GM23338 (cell line): Measurements from ENCODE around the gene HIVEP2. TPM values are rescaled to one million over a fixed set of nuclear protein-coding genes. Genes with fewer than 3 reads are reported as not detected.
A peak's percentile ranks its signal among the peaks of the same experiment; 100 is the strongest.

ENCODE experiments used
- ATAC-seq: fragments of 200-7000 bp; cut with Tn5 transposase; 3 replicates; pipeline ENCODE4 v1.9.1; 2020
- DNase-seq: peaks from one replicate; pipeline ENCODE4 v3.0.0-alpha.2; 2015; ENCODE audit warnings: low spot score
- H2AFZ ChIP-seq: fragments of 200-600 bp; sonication (generic); 2 replicates; pipeline ENCODE4 v1.8.0; 2016; ENCODE audit warnings: antibody characterized with exemption, mild to moderate bottlenecking, moderate library complexity
- H3F3A ChIP-seq: fragments of 200-600 bp; sonication (generic); replicated peaks from 2 replicates; pipeline ENCODE4 v1.8.0; 2017; ENCODE audit warnings: antibody characterized with exemption, mixed run types, low read depth
- H3K27ac ChIP-seq: fragments of 200-600 bp; sonication (generic); 2 replicates; pipeline ENCODE4 v1.6.1; 2016; ENCODE audit warnings: low read depth
- H3K27me3 ChIP-seq: fragments of 200-600 bp; sonication (generic); 2 replicates; pipeline ENCODE4 v1.8.0; 2016; ENCODE audit warnings: mild to moderate bottlenecking, mixed run types, moderate library complexity; ENCODE audit not compliant: insufficient read depth
- H3K36me3 ChIP-seq: fragments of 200-600 bp; sonication (generic); 2 replicates; pipeline ENCODE4 v1.8.0; 2016; ENCODE audit warnings: mild to moderate bottlenecking; ENCODE audit not compliant: insufficient read depth
- H3K4me1 ChIP-seq: fragments of 200-600 bp; sonication (generic); 2 replicates; pipeline ENCODE4 v1.8.0; 2016; ENCODE audit warnings: mild to moderate bottlenecking, moderate library complexity; ENCODE audit not compliant: insufficient read depth
- H3K4me2 ChIP-seq: fragments of 200-600 bp; sonication (generic); 2 replicates; pipeline ENCODE4 v1.7.1; 2017; ENCODE audit warnings: mixed run types
- H3K4me3 ChIP-seq: fragments of 200-600 bp; sonication (generic); 2 replicates; pipeline ENCODE4 v1.6.1; 2016; ENCODE audit warnings: mixed run types
- H3K79me2 ChIP-seq: fragments of 200-600 bp; sonication (generic); replicated peaks from 2 replicates; pipeline ENCODE4 v1.8.0; 2017; ENCODE audit warnings: mild to moderate bottlenecking; ENCODE audit not compliant: insufficient read depth
- H3K9me2 ChIP-seq: fragments of 200-600 bp; sonication (generic); 2 replicates; pipeline ENCODE4 v1.8.0; 2017; ENCODE audit not compliant: insufficient read depth
- H4K20me1 ChIP-seq: fragments of 200-600 bp; sonication (generic); replicated peaks from 2 replicates; pipeline ENCODE4 v1.8.0; 2017; ENCODE audit warnings: mild to moderate bottlenecking; ENCODE audit not compliant: insufficient read depth
- H3K27ac Mint-ChIP-seq: 2 replicates; pipeline ENCODE4 v1.8.0; 2020; ENCODE audit warnings: inconsistent platforms, mild to moderate bottlenecking, moderate library complexity, mixed read lengths
- H3K27me3 Mint-ChIP-seq: 3 replicates; pipeline ENCODE4 v1.8.0; 2022; ENCODE audit warnings: low read depth, mild to moderate bottlenecking, moderate library complexity, mixed read lengths, inconsistent platforms; ENCODE audit not compliant: insufficient read depth, poor library complexity
- H3K36me3 Mint-ChIP-seq: 3 replicates; pipeline ENCODE4 v1.8.0; 2021; ENCODE audit warnings: low read depth, mild to moderate bottlenecking, inconsistent platforms, moderate library complexity, mixed read lengths
- H3K4me1 Mint-ChIP-seq: 3 replicates; pipeline ENCODE4 v1.8.0; 2020; ENCODE audit warnings: mild to moderate bottlenecking, inconsistent platforms, mixed read lengths
- H3K4me3 Mint-ChIP-seq: 3 replicates; pipeline ENCODE4 v1.8.0; 2021; ENCODE audit warnings: moderate library complexity, mild to moderate bottlenecking, inconsistent platforms, mixed read lengths
- H3K9me3 Mint-ChIP-seq: 3 replicates; pipeline ENCODE4 v1.8.0; 2020; ENCODE audit warnings: moderate library complexity, mild to moderate bottlenecking, inconsistent platforms, mixed read lengths
- CREB1 ChIP-seq: fragments of 250-450 bp; sonication (Bioruptor Pico); IDR thresholded peaks from 2 replicates; pipeline ENCODE4 v1.5.0; 2020; ENCODE audit warnings: low read depth, mild to moderate bottlenecking, moderate library complexity
- EZH2 ChIP-seq: fragments of 200-600 bp; sonication (generic); IDR thresholded peaks from one replicate; pipeline ENCODE4 v1.8.0; 2017; ENCODE audit warnings: antibody characterized with exemption, mild to moderate bottlenecking, low read depth; ENCODE audit not compliant: unreplicated experiment
- EZH2phosphoT487 ChIP-seq: fragments of 200-600 bp; sonication (generic); IDR thresholded peaks from one replicate; pipeline ENCODE4 v1.8.1; 2018; ENCODE audit warnings: antibody characterized with exemption; ENCODE audit not compliant: unreplicated experiment
- NANOG ChIP-seq: IDR thresholded peaks from 2 replicates; pipeline ENCODE4 v1.6.1; 2016; ENCODE audit warnings: antibody characterized with exemption, borderline replicate concordance
- POLR2AphosphoS5 ChIP-seq: IDR thresholded peaks from 2 replicates; pipeline ENCODE4 v1.6.1; 2016; ENCODE audit warnings: antibody characterized with exemption, low read depth
- STAT1 ChIP-seq: IDR thresholded peaks from one replicate; pipeline ENCODE4 v1.6.1; 2016; ENCODE audit warnings: antibody characterized with exemption; ENCODE audit not compliant: unreplicated experiment
- ZNF114 ChIP-seq: fragments of 250-450 bp; sonication (Bioruptor Pico); IDR thresholded peaks from 2 replicates; pipeline ENCODE4 v1.5.0; 2020; ENCODE audit warnings: mild to moderate bottlenecking, moderate library complexity
- ZNF331 ChIP-seq: fragments of 250-450 bp; sonication (Bioruptor Pico); IDR thresholded peaks from 2 replicates; pipeline ENCODE4 v1.5.0; 2020; ENCODE audit warnings: low read depth, mild to moderate bottlenecking, moderate library complexity
- polyA plus RNA-seq: library from polyadenylated mRNA; unstranded; fragments of >200 nt; fragmentation: Nextera tagmentation; extraction: Ambion mirVana; gene quantifications from 2 replicates; pipeline ENCODE4 v1.2.1, GENCODE V29; 2016
- total RNA-seq: library from RNA; depleted of rRNA; stranded (reverse); fragments of >200 nt; shearing (Covaris generic); gene quantifications from 2 replicates; pipeline ENCODE4 v1.2.3, GENCODE V29; 2014
- TF ChIP-seq, protein P1 (sequence below): fragments of 250-450 bp; sonication (Bioruptor Pico); IDR thresholded peaks from 2 replicates; pipeline ENCODE4 v1.5.0; 2020; ENCODE audit warnings: mild to moderate bottlenecking, moderate library complexity
- TF ChIP-seq, protein P2 (sequence below), 2 experiments: fragments of 200-600 bp in 1 of 2; sonication (generic) in 1 of 2; conservative IDR thresholded peaks; 2 replicates each; pipeline versions ENCODE4 v1.5.1 to v1.6.1; 2016 to 2017; ENCODE audit warnings: antibody characterized with exemption in 2 of 2, low read depth in 2 of 2, mild to moderate bottlenecking in 2 of 2, moderate library complexity in 1 of 2
- TF ChIP-seq, protein P3 (sequence below): IDR thresholded peaks from 2 replicates; pipeline ENCODE4 v1.6.1; 2016; ENCODE audit warnings: antibody characterized with exemption
- TF ChIP-seq, protein P4 (sequence below): IDR thresholded peaks from one replicate; pipeline ENCODE4 v1.6.1; 2018; ENCODE audit warnings: antibody characterized with exemption; ENCODE audit not compliant: unreplicated experiment

Gene HIVEP2
- total and polyA plus RNA-seq, 2 experiments from 2014 or later, result 1.5 to 7.4 TPM

DNA sequence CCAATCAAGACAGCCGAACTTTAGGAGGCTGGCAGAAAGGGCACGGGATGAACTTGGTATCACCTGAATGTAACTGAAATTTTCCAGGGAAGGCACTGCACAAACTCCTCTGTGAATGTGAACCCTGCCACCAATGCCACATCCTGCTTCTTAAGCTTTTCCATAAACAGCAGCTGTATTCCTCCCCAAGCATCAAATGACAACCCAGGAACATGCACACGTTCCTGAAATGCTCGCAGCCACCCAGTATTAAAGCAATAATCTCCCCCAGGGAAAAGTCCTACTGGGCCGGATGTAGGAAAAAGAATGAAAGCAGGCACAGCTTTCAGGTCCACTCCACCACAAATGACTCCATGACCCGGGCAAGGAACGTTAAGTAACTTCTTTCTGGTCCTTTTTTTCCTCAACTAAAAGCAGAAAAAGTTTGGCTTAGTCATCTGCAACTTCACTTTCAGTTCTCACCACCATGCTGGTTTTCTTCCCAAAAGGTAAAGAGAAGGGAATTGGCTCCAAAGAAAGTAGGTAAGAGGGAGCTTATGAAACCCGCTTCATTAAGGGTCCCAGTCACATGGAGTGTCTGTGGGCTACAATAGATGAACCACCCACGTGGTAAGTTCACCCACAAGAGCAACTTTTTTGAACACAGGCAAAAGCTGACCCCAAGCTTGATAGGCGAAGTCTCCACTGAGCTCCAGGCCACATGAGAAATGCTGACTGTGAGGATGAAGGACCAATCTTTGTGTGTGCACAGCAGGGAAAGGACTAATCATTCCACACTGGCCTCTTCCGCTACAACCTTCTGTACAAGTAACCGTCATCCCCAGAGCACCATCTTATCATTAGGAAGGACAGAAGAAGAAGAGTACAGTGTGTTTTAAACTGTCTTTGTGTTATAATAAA, 90.1 kb downstream of the HIVEP2 start:
- H4K20me1 ChIP-seq, result no peaks in the 10 kb centered on the region
- H3K4me3 Mint-ChIP-seq, result no peak overlapping the region
- H3K4me2 ChIP-seq, result peak overlapping the region; percentile 23; the same call in 1 of the 2 replicates
- H3K9me3 Mint-ChIP-seq, result peaks cover 3% of the 10 kb centered on the region; the same call in 1 of the 3 replicates
- ATAC-seq (no peak), DNase-seq (no peak)
- no peaks in the 10 kb centered on the region for H3K79me2 ChIP-seq
- no peak overlapping the region for H2AFZ ChIP-seq
- no peaks in the 10 kb centered on the region for H3K27me3 ChIP-seq
- H3K9me2 ChIP-seq, result peaks cover 5% of the 10 kb centered on the region
- no peak overlapping the region for H3K27ac ChIP-seq
- no peaks in the 10 kb centered on the region for H3F3A ChIP-seq
- H3K27me3 Mint-ChIP-seq, result no peaks in the 10 kb centered on the region
- peaks cover 7% of the 10 kb centered on the region; the same call in 2 of the 3 replicates for H3K36me3 Mint-ChIP-seq
- TF ChIP-seq EZH2, result no peak
- TF ChIP-seq, protein P1, sequence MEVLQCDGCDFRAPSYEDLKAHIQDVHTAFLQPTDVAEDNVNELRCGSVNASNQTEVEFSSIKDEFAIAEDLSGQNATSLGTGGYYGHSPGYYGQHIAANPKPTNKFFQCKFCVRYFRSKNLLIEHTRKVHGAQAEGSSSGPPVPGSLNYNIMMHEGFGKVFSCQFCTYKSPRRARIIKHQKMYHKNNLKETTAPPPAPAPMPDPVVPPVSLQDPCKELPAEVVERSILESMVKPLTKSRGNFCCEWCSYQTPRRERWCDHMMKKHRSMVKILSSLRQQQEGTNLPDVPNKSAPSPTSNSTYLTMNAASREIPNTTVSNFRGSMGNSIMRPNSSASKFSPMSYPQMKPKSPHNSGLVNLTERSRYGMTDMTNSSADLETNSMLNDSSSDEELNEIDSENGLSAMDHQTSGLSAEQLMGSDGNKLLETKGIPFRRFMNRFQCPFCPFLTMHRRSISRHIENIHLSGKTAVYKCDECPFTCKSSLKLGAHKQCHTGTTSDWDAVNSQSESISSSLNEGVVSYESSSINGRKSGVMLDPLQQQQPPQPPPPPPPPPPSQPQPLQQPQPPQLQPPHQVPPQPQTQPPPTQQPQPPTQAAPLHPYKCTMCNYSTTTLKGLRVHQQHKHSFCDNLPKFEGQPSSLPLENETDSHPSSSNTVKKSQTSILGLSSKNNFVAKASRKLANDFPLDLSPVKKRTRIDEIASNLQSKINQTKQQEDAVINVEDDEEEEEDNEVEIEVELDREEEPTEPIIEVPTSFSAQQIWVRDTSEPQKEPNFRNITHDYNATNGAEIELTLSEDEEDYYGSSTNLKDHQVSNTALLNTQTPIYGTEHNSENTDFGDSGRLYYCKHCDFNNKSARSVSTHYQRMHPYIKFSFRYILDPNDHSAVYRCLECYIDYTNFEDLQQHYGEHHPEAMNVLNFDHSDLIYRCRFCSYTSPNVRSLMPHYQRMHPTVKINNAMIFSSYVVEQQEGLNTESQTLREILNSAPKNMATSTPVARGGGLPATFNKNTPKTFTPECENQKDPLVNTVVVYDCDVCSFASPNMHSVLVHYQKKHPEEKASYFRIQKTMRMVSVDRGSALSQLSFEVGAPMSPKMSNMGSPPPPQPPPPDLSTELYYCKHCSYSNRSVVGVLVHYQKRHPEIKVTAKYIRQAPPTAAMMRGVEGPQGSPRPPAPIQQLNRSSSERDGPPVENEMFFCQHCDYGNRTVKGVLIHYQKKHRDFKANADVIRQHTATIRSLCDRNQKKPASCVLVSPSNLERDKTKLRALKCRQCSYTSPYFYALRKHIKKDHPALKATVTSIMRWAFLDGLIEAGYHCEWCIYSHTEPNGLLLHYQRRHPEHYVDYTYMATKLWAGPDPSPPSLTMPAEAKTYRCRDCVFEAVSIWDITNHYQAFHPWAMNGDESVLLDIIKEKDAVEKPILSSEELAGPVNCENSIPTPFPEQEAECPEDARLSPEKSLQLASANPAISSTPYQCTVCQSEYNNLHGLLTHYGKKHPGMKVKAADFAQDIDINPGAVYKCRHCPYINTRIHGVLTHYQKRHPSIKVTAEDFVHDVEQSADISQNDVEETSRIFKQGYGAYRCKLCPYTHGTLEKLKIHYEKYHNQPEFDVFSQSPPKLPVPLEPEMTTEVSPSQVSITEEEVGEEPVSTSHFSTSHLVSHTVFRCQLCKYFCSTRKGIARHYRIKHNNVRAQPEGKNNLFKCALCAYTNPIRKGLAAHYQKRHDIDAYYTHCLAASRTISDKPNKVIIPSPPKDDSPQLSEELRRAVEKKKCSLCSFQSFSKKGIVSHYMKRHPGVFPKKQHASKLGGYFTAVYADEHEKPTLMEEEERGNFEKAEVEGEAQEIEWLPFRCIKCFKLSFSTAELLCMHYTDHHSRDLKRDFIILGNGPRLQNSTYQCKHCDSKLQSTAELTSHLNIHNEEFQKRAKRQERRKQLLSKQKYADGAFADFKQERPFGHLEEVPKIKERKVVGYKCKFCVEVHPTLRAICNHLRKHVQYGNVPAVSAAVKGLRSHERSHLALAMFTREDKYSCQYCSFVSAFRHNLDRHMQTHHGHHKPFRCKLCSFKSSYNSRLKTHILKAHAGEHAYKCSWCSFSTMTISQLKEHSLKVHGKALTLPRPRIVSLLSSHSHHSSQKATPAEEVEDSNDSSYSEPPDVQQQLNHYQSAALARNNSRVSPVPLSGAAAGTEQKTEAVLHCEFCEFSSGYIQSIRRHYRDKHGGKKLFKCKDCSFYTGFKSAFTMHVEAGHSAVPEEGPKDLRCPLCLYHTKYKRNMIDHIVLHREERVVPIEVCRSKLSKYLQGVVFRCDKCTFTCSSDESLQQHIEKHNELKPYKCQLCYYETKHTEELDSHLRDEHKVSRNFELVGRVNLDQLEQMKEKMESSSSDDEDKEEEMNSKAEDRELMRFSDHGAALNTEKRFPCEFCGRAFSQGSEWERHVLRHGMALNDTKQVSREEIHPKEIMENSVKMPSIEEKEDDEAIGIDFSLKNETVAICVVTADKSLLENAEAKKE (CRISPR knock-in tag), result no peak
- TF ChIP-seq NANOG, result no peak
- TF ChIP-seq, protein P2, sequence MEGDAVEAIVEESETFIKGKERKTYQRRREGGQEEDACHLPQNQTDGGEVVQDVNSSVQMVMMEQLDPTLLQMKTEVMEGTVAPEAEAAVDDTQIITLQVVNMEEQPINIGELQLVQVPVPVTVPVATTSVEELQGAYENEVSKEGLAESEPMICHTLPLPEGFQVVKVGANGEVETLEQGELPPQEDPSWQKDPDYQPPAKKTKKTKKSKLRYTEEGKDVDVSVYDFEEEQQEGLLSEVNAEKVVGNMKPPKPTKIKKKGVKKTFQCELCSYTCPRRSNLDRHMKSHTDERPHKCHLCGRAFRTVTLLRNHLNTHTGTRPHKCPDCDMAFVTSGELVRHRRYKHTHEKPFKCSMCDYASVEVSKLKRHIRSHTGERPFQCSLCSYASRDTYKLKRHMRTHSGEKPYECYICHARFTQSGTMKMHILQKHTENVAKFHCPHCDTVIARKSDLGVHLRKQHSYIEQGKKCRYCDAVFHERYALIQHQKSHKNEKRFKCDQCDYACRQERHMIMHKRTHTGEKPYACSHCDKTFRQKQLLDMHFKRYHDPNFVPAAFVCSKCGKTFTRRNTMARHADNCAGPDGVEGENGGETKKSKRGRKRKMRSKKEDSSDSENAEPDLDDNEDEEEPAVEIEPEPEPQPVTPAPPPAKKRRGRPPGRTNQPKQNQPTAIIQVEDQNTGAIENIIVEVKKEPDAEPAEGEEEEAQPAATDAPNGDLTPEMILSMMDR (conservative IDR thresholded peaks at IDR 0.05; ENCODE audit: low read depth in 2 of 2), result no peak
- TF ChIP-seq, protein P3, sequence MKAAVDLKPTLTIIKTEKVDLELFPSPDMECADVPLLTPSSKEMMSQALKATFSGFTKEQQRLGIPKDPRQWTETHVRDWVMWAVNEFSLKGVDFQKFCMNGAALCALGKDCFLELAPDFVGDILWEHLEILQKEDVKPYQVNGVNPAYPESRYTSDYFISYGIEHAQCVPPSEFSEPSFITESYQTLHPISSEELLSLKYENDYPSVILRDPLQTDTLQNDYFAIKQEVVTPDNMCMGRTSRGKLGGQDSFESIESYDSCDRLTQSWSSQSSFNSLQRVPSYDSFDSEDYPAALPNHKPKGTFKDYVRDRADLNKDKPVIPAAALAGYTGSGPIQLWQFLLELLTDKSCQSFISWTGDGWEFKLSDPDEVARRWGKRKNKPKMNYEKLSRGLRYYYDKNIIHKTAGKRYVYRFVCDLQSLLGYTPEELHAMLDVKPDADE, result no peak
- TF ChIP-seq, protein P4, sequence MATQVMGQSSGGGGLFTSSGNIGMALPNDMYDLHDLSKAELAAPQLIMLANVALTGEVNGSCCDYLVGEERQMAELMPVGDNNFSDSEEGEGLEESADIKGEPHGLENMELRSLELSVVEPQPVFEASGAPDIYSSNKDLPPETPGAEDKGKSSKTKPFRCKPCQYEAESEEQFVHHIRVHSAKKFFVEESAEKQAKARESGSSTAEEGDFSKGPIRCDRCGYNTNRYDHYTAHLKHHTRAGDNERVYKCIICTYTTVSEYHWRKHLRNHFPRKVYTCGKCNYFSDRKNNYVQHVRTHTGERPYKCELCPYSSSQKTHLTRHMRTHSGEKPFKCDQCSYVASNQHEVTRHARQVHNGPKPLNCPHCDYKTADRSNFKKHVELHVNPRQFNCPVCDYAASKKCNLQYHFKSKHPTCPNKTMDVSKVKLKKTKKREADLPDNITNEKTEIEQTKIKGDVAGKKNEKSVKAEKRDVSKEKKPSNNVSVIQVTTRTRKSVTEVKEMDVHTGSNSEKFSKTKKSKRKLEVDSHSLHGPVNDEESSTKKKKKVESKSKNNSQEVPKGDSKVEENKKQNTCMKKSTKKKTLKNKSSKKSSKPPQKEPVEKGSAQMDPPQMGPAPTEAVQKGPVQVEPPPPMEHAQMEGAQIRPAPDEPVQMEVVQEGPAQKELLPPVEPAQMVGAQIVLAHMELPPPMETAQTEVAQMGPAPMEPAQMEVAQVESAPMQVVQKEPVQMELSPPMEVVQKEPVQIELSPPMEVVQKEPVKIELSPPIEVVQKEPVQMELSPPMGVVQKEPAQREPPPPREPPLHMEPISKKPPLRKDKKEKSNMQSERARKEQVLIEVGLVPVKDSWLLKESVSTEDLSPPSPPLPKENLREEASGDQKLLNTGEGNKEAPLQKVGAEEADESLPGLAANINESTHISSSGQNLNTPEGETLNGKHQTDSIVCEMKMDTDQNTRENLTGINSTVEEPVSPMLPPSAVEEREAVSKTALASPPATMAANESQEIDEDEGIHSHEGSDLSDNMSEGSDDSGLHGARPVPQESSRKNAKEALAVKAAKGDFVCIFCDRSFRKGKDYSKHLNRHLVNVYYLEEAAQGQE, result no peak
- TF ChIP-seq CREB1 (CRISPR knock-in tag), result no peak
- no peak for TF ChIP-seq EZH2phosphoT487
- TF ChIP-seq ZNF114 (CRISPR knock-in tag), result no peak
- no peak for TF ChIP-seq ZNF331 (CRISPR knock-in tag)
- no peak for TF ChIP-seq STAT1
- TF ChIP-seq POLR2AphosphoS5, result no peak
- peak overlapping the region; percentile 1; the same call in 1 of the 2 replicates for H3K27ac Mint-ChIP-seq
- no peak overlapping the region for H3K4me3 ChIP-seq
- H3K4me1 Mint-ChIP-seq, result peaks cover 55% of the 10 kb centered on the region
- no peaks in the 10 kb centered on the region for H3K36me3 ChIP-seq
- H3K4me1 ChIP-seq, result peaks cover 36% of the 10 kb centered on the region
